ENCODE results near the gene UNC45B.
"Not testable (repeated sequence)": the region's sequence is repeated elsewhere in the genome, so short reads cannot be mapped to it uniquely, and the experiment has no call there.

UNC45B gene

DNA sequence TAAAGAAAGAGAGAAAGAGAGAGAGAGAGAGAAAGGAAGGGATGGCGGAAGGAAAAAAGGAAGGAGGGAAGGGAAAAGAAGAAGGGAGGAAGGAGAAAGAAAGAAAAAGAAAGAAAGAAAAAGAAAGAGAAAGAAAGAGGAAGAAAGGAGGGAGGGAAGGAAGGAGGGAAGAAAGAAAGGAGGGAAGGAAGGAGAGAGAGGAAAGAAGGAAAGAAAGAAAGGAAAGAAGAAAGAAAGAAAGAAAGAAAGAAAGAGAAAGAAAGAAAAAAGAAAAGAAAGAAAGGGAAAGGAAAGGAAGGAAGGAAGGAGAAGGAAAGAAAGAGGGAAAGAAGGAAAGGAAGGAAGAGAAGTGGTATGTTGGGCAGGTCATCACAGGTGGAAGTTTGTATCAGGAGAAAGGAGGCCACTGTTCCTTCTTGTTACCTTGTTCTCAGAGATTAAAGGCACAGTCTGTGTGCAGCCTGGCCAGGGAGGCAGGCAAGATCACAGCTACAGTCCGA lies 27.3 kb downstream of the UNC45B start:
- no peak for DNase-seq

DNA sequence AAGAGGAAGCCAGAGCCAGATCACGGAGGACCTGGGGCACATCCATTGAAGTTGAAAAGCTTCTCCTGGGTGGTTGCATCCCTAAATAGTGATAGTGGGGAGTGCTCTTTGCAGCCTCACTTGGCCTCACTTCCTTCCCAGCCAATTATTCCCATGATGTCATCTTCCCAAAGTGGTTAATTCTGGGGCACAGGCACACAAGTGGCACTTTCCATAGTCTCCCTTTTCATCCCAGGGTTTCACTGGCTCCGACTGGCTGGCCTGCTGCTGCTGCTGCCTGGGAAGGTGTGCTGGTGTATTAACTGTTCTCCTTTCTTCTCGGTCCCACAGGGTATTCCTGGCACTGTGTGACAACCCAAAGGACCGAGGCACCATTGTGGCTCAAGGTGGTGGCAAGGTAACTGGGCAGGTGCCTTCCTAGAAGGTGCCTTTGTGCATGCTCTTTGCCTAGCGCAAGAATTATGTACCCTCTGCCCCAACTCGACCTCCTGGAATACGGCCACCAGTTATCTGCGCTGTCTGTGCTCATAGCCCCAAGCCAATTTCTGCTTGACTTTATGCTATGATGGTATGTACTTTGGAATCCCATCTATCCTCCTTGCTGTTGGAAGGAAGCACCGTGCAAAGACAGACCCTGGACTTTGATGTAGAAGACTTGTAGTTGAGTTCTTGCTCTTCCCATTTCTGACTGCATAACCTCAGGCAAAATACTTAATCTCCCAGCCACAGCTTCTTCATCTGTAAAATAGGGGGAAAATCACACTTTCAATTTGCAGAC lies 28.2 kb downstream of the UNC45B start:
- no peak for DNase-seq

DNA sequence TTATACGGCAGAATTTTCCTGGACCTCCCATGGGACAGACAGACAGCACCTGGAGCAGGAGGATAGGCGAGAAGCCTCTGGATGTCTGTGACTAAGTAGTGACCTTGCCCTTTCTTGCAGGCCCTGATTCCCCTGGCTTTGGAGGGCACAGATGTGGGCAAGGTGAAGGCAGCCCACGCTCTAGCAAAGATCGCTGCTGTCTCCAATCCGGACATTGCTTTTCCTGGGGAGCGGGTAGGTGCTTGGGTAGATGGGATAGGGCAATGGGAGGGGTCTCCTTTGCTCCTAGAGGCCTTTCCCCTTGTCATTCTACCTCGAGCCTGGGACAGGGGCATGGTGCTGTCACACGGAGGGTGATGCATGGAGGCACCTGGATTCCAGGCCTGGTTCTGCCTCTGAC lies 29.3 kb downstream of the UNC45B start:
- no peak for DNase-seq

DNA sequence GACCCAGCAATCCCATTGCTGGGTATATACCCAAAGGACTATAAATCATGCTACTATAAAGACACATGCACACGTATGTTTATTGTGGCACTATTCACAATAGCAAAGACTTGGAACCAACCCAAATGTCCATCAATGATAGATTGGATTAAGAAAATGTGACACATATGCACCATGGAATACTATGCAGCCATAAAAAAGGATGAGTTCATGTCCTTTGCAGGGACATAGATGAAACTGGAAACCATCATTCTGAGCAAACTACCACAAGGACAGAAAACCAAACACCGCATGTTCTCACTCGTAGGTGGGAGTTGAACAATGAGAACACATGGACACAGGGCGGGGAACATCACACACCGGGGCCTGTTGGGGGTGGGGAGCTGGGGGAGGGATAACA lies 31.8 kb downstream of the UNC45B start:
- not testable (repeated sequence) for DNase-seq

DNA sequence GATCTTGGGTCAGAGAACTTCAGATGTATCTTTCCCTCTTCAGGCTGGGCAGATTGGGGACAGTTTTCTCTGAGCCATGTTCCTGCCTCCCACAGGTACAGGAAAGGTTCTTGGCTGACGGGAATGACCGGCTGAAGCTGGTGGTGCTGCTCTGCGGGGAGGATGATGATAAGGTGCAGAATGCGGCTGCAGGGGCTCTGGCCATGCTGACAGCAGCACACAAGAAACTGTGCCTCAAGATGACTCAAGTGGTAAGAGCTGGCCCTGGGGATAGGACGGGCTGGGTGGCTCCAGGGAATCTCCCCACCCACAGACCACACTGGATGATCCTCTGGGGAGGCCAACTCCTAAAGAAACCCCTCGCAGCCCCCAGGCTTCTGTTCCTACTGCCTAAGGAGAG lies 35.7 kb downstream of the UNC45B start:
- DNase-seq: no peak

DNA sequence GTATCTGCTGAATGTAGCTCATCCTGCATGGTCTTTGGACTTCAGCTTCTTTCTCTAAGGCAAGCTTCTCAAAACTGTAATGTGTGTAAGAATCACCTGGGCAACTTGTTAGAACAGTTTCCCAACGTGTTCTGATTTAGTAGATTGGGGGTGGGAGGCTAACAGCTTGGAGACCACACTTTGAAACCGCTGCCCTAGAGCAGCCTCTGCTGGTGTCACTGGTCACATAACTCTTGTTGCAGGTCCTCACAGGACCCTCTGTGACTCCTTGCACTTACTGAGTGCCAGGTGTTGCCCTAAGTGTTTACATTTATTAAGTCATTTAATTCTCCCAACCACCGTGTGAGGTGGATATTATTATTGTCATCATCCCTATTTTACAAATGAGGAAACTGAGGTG lies 36.7 kb downstream of the UNC45B start:
- no peak for DNase-seq

DNA sequence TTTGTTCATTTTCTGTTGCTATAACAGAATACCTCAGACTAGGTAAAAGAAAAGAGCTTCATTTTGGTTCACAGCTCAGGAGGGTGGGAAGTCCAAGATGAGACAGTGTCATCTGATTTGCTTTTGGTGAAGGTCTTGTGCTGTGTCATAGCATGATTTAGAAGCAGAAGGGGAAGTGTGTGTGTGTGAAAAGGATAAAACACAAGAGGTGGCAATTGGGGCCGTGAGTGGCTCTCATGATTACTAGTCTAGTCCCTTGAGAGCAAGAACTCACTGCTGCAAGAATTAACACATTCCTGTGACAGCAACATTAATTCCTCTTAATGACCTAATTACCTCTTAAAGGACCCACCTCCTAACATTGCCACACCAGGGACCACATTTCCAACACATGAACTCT lies 38.2 kb downstream of the UNC45B start:
- DNase-seq: no peak

DNA sequence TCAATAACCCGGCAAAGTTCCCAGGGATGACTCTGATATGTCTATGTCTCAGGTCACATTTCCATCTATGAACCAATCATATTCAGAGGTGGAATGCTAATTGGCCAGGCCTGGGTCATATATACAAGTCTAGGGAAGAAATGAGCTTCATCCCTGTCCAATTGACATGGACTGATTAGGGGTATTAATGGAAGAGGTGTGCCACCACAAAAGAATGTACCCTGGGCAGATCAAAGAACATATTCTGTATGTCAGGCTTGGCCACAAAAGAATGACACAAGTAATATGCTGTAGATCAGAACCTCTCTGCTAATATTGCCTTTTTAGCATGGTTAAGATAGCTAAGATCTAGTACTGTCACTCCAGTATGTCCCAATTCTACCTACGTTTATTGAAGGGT lies 39.9 kb downstream of the UNC45B start:
- DNase-seq: no peak

DNA sequence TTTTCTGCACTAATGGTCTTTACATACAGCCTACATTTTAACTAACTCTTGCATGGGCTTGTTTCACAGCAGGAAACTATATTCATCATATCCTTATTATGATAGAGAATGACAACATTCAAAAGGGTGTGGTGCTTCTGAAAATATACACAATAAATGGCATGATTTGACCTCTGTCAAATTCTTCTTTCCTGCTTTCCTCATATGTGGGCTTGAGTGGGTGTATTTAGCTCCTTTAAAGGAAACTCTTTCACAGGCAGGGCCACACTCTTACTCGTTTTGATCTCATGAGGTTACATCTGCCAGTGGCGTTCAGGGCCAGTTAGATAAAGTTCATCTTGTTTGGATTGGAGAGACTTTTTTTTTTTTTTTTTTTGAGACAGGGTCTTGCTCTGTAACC lies 40.5 kb downstream of the UNC45B start:
- no peak for DNase-seq

DNA sequence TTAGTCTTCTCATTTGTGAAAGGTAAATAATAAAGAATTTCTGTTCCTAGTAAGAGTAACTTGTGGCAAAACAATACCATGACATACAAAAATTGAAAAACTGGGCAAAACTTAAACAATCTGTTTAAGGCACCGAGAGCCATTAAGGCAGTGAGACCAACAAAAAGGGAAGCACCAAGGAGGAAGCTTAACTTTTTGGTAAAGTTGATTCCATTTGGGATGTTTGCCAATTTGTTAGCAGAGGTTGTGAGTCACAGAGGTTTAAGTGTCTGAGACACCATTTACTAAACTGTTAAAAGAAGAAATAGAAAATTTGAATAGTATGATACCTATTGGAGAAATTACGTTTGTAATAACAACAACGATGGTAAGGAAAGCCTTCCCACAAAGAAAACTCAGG lies 41.7 kb downstream of the UNC45B start:
- no peak for DNase-seq

DNA sequence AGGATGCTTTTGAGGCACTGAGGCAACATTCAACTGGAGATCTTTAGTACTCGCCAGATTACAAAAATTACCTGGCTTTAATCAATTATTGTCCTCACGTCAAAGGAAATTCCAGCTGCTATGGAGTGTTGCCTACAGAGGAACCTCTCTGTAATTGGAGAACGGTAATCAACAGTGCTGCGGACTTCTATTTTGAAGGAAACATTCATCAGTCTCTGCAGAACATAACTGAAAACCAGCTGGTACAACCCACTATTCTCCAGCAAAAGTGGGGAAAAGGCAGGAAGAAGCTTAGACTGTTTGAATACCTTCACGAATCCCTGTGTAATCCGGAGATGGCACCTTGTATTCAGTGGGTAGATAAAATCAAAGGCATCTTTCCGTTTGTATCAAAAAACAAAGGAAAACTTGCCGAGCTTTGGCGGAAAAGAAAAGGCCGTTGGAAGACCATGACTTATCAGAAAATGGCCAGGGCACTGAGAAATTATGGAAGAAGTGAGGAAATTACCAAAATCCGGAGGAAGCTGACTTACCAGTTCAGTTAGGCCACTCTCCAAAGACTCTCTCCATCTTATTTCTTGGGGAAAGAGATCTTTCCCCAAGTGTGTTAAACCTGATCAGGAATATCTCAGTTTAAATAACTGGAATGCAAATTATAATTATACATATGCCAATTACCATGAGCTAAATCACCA lies 43.5 kb downstream of the UNC45B start:
- no peak for DNase-seq

DNA sequence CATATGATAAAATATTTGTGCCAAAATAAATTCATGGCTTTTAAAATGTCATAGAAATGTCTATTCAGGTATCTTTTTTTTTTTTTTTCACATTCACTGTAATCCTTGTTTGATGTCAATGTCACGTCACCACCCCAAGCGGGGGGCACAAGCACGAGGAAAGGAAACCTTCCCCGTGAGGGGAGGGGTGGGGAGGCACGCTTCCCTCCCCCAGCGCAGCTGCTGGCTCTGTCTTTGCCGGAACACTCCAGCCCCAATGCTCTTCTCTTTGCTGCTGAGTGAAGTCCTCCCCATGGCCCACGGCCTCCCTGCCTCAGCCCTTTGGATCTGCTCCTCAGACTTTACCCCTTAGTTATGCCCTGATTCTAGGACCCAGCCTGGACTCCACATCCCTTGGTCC lies 45.1 kb downstream of the UNC45B start:
- no peak for DNase-seq

DNA sequence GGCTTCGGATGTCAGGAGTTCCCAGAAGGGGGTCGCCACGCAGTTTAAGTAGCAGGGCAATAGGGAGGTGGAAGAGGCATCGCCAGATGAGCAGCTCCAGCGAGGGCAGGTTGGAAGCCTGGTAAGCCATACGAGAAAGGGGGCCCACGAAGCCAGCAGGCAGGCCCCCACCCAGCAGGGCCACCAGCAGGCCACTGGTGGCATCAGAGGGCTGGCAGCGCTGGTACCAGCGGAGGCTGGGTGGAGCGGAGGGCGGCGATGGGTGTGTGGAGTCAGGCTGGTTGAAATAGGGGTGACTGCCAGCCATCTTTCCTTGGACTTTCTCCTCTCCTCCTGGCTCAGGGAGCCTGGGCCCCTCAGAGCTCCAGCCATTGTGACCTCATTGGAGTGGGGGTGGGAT lies 46.4 kb downstream of the UNC45B start, which contains the start of gene SLC35G3:
SLC35G3 (minus strand) TSS at position 393 of the 400 bp plus-strand sequence; CDS start at position 307, 86 bp downstream.
- not testable (repeated sequence) for DNase-seq

DNA sequence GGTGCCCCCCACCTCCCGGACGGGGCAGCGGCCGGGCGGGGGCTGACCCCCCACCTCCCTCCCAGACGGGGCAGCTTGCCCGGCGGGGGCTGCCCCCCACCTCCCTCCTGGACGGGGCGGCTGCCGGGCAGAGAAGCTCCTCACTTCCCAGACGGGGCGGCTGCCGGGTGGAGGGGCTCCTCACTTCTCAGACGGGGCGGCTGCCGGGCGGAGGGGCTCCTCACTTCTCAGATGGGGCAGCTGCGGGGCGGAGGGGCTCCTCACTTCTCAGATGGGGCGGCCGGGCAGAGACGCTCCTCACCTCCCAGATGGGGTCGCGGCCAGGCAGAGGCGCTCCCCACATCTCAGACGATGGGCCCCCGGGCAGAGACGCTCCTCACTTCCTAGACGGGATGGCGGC lies 47.4 kb downstream of the UNC45B start:
- not testable (repeated sequence) for DNase-seq

DNA sequence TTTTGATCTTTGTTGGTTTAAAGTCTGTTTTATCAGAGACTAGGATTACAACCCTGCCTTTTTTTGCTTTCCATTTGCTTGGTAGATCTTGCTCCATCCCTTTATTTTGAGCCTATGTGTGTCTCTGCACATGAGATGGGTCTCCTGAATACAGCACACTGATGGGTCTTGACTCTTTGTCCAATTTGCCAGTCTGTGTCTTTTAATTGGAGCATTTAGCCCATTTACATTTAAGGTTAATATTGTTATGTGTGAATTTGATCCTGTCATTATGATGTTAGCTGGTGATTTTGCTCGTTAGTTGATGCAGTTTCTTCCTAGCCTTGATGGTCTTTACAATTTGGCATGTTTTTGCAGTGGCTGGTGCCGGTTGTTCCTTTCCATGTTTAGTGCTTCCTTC lies 55.0 kb downstream of the UNC45B start:
- DNase-seq: not testable (repeated sequence)

DNA sequence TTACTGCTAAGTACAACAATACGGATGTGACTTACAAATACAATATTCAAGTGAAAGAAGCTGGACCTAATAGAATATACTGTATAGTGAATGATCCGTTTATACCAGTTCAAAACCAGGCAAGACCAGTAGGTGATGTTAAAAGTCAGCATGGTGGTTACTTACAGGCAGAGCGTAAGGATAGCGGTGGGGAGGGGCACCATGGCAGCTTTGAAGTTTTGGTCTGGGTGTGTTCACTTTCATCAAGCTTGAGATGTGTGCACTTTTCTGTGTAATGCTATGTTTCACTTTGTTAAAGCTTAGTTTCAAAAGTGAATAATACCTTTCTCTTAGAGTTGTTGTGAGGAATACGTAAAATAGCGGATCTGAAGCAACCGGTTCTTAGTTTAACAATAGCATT lies 63.1 kb downstream of the UNC45B start:
- no peak for DNase-seq

DNA sequence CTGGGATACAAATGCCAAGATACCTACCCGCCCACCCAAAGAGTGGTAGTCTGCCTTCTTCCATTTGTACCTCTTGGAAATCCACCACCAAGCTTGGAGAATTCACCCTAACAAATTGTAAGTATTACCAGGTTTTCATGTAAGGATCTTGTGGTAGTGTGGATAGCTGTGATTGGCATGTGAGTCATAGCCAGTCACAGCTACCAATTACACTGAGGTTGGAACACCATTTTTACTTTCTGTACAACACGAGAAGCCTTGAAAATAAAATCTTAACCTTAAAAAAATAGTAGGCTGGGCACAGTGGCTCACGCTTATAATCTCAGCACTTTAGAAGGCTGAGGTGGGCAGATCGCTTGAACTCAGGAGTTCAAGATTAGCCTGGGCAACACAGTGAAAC lies 65.1 kb downstream of the UNC45B start:
- no peak for DNase-seq

DNA sequence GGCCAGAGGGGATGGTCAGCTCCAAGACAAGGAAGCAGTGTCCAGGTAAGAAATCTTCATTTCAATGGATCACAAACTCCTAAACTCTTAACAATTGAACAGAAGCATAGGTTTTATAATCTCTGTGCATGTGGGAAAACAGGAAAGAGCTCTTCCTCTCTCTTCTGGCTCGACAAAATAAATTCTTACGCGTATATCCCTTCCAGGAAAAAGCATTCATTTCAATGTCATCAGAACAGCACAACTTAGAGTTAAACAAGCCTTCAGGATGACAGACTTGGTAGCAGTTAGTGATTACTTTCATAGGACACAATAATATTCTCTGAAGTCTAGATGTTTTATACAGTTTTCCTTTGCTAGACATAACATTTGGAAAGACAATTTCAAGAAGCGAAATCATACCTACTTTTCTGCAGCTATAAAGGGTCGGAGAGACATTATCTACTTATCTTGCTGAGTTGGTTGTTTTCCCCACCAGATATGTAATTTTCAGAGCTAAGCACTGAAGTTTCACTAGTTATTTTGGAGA lies 65.9 kb downstream of the UNC45B start:
- no peak for DNase-seq

DNA sequence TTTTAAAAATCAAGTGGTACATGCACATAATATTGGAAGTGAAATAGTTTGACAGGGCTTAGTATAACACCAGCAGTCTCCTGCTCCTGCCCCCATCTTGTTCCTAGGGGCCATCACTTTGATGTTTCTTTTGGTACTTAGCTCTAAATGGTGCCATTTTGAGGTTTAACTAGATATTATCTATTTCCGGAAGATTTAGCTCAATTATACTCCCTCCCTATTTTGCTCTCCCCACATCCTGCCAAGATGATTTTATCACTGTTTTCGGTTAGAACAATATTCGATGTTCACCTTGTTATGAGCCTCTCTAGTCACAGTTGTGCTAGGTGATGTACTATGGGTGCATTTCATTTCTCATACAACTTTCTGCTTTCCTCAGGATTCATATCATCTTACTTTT lies 66.6 kb downstream of the UNC45B start:
- DNase-seq: no peak

DNA sequence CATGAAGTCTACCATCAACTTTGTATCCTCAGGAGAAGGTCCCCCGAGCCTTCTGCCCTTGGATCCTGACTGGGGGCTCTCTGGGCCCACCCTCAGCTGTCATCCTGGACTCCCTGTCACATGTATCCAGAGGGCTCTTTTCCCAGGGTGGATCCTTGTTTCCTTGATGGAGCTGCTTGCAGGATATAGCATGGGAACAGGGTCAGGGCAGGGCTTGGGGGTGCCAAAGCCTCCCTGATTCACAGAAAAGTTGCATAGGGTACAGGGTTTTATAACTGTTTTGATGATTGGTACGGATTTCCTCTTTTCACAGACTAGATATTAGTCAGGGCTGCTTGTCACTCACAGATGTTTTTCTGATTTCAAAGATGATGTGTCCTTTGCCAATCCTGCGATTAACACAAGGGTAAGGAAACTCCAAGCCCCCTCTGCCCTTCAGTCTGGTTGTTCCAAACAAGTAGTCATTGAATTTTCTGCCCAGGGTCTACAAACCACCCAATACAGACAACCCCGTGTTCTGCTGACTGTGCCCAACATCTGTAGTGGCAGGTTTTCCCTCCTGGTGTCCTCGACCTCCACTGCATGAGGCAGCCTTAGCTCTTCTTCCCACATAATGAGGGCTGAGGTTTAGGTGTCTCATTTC lies 67.1 kb downstream of the UNC45B start:
- DNase-seq: no peak

DNA sequence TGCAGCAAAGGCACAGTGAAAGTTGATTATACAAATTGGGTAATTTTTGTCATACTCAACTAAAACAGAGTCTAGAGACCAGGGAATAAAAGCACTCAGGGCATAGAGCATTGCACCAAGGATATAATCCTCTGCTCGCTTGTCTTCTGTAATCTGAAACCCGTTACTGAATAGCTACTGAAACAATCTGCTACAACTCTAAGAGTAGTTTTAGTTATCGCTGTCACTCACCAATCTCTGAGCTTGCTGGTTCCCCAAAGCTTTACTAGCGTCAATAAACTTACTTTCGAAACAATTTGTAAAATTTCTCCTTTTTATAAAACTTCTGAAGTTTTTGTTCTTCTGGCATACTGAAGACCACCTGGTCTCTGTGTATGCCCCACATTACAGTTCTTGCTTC lies 69.5 kb downstream of the UNC45B start:
- DNase-seq: no peak

DNA sequence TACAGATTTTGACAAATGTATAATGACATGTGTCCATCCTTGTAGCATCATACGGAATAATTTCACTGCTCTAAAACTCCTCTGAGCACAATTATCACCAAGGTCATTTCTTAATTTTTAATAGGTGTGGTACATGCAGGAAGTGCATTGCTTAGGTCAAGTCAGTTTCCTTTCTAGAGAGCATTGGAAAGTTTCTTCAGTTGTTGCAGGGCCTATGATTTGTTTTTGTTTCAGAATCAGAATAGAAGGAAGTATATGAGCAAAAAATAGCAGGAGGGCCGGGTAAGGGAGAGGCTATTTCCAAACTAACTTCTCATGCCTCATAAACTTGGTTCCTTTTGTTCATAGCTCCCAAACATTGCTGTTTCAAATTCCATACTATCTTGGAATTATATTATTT lies 71.3 kb downstream of the UNC45B start:
- DNase-seq: no peak

DNA sequence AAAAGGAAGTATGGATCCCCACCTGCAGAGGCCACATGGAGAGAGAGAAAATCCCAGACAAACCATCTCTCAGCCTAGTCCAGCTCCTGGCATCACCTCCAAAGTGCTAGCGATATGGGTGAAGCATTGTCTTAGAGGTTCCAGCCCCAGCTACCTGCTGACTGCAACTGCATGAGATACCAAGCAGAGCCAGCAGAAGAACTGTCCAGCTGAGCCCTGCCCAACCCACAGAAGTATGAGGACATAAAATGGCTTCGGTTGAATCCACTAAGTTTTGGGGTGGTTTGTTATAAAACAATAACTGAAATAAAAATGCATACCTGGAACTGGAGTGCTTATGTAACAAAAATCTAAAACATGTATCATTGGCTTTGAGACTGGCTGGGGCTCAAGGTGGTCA lies 74.8 kb downstream of the UNC45B start:
- no peak for DNase-seq

DNA sequence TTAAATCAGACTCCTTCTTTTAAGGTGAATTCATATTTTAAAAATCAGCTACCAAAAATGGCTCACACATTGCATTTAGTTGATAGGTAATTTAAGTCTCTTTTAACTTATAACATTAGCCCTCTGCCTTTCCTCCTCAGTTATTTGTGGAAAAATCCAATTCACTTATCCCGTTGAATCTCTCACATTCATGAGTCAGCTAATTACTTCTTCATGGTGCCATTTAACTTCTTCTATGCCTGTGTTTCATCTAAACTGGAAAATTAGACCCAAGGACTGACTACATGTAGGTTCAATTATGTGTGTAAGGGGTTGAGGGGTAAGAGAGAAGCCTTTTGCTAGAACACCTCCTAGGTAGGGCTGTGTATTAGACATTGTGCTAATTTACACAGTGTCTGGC lies 76.8 kb downstream of the UNC45B start:
- no peak for DNase-seq
